HFF-Myc (cell line): ENCODE measurements around the gene CKAP2L.

ENCODE experiments used
- DNase-seq: peaks from one replicate; pipeline ENCODE4 v3.0.0-alpha.2; 2011; ENCODE audit warnings: low read depth; ENCODE audit errors: extremely low read depth
- H3K4me3 ChIP-seq: replicated peaks from 2 replicates; pipeline ENCODE4 v1.5.1; 2011; ENCODE audit warnings: low read depth, mild to moderate bottlenecking, control low read depth, low read length
- CTCF ChIP-seq: IDR thresholded peaks from 2 replicates; pipeline ENCODE4 v1.5.1; 2012; ENCODE audit warnings: mild to moderate bottlenecking, low read depth, low read length, control low read depth; ENCODE audit errors: missing control alignments

CKAP2L gene

GRCh38 chr2:112737542-112738232 lies 26.7 kb downstream of the CKAP2L start:
- DNase-seq, result no peak
- no peak overlapping the region for H3K4me3 ChIP-seq

GRCh38 chr2:112733871-112734270 lies 30.5 kb downstream of the CKAP2L start:
- DNase-seq, result no peak
- no peak for TF ChIP-seq CTCF
- no peak overlapping the region for H3K4me3 ChIP-seq

More at GRCh38 chr2:112737542-112738232, 26.7 kb downstream of the CKAP2L start:
- no peak for TF ChIP-seq CTCF

GRCh38 chr2:112733456-112733855 lies 31.0 kb downstream of the CKAP2L start:
- TF ChIP-seq CTCF, result no peak
- H3K4me3 ChIP-seq, result no peak overlapping the region
- DNase-seq, result no peak

GRCh38 chr2:112731479-112731878 lies 32.9 kb downstream of the CKAP2L start:
- H3K4me3 ChIP-seq, result no peak overlapping the region
- DNase-seq, result no peak
- TF ChIP-seq CTCF, result no peak

- no peak for TF ChIP-seq CTCF
- no peak overlapping the region for H3K4me3 ChIP-seq
- DNase-seq, result no peak
Measured at GRCh38 chr2:112730791-112731190, 33.6 kb downstream of the CKAP2L start.

GRCh38 chr2:112730216-112730615 lies 34.2 kb downstream of the CKAP2L start:
- no peak overlapping the region for H3K4me3 ChIP-seq
- no peak for TF ChIP-seq CTCF
- no peak for DNase-seq
